Osteoblast (primary cell): ENCODE results near the gene MRE11. TPM values are rescaled to one million over a fixed set of nuclear protein-coding genes. Genes with fewer than 3 reads are reported as not detected.

ENCODE experiments used
- DNase-seq: peaks from one replicate; pipeline ENCODE4 v3.0.0; 2011; ENCODE audit warnings: low spot score, mixed read lengths; ENCODE audit not compliant: insufficient read length; ENCODE audit errors: missing footprints
- H2AFZ ChIP-seq: 2 replicates; pipeline ENCODE4 v1.6.0; 2011; ENCODE audit warnings: mild to moderate bottlenecking, low read length
- H3K27ac ChIP-seq: 2 replicates; pipeline ENCODE4 v1.5.1; 2011; ENCODE audit warnings: mild to moderate bottlenecking, low read depth, low read length, moderate library complexity
- H3K27me3 ChIP-seq: 2 replicates; pipeline ENCODE4 v1.6.0; 2012; ENCODE audit warnings: mild to moderate bottlenecking, control low read depth, inconsistent platforms, low read length, moderate library complexity; ENCODE audit not compliant: insufficient read depth
- H3K36me3 ChIP-seq: 2 replicates; pipeline ENCODE4 v1.5.1; 2011; ENCODE audit warnings: mild to moderate bottlenecking, low read length, control low read depth, moderate library complexity; ENCODE audit not compliant: insufficient read depth
- H3K4me1 ChIP-seq: 2 replicates; pipeline ENCODE4 v1.5.1; 2011; ENCODE audit warnings: mild to moderate bottlenecking, low read length, control low read depth, moderate library complexity; ENCODE audit not compliant: insufficient read depth
- H3K4me2 ChIP-seq: 2 replicates; pipeline ENCODE4 v1.6.0; 2011; ENCODE audit warnings: mild to moderate bottlenecking, low read length; ENCODE audit not compliant: insufficient read depth
- H3K4me3 ChIP-seq: fragments of 200-600 bp; sonication (generic); 3 replicates; pipeline ENCODE4 v1.5.1; 2012; ENCODE audit warnings: mild to moderate bottlenecking, low read length, inconsistent platforms; ENCODE audit not compliant: insufficient read depth
- H3K79me2 ChIP-seq: 2 replicates; pipeline ENCODE4 v1.6.0; 2012; ENCODE audit warnings: mild to moderate bottlenecking, low read length, control low read depth, inconsistent platforms; ENCODE audit not compliant: insufficient read depth
- H3K9me3 ChIP-seq: 2 replicates; pipeline ENCODE4 v1.5.1; 2011; ENCODE audit warnings: low read depth, low read length, control low read depth
- H4K20me1 ChIP-seq: 2 replicates; pipeline ENCODE4 v1.6.0; 2012; ENCODE audit warnings: mild to moderate bottlenecking, low read length, control low read depth; ENCODE audit not compliant: insufficient read depth
- total RNA-seq: library from RNA; depleted of rRNA; stranded (reverse); fragments of >200 nt; gene quantifications from 2 replicates; pipeline ENCODE4 v1.2.3, GENCODE V29; 2012
- TF ChIP-seq, protein P1 (sequence below): IDR thresholded peaks from 2 replicates; pipeline ENCODE4 v1.5.1; 2011; ENCODE audit warnings: mild to moderate bottlenecking, low read depth, low read length, moderate library complexity; ENCODE audit errors: extremely low read depth

MRE11 gene
- total RNA-seq, 1 donor: 10.1 TPM

GRCh38 chr11:94454301-94454700 is 39.3 kb downstream of the MRE11 start:
- H2AFZ ChIP-seq: no peak overlapping the region
- no peaks in the 10 kb centered on the region for H3K9me3 ChIP-seq
- H3K4me1 ChIP-seq: peaks cover 8% of the 10 kb centered on the region
- no peaks in the 10 kb centered on the region for H3K79me2 ChIP-seq
- no peak for DNase-seq
- no peak overlapping the region for H3K4me3 ChIP-seq
- H3K4me2 ChIP-seq: no peak overlapping the region
- no peaks in the 10 kb centered on the region for H4K20me1 ChIP-seq
- no peaks in the 10 kb centered on the region for H3K27me3 ChIP-seq
- no peaks in the 10 kb centered on the region for H3K36me3 ChIP-seq
- H3K27ac ChIP-seq: no peak overlapping the region
- TF ChIP-seq, protein P1, sequence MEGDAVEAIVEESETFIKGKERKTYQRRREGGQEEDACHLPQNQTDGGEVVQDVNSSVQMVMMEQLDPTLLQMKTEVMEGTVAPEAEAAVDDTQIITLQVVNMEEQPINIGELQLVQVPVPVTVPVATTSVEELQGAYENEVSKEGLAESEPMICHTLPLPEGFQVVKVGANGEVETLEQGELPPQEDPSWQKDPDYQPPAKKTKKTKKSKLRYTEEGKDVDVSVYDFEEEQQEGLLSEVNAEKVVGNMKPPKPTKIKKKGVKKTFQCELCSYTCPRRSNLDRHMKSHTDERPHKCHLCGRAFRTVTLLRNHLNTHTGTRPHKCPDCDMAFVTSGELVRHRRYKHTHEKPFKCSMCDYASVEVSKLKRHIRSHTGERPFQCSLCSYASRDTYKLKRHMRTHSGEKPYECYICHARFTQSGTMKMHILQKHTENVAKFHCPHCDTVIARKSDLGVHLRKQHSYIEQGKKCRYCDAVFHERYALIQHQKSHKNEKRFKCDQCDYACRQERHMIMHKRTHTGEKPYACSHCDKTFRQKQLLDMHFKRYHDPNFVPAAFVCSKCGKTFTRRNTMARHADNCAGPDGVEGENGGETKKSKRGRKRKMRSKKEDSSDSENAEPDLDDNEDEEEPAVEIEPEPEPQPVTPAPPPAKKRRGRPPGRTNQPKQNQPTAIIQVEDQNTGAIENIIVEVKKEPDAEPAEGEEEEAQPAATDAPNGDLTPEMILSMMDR: no peak

DNA sequence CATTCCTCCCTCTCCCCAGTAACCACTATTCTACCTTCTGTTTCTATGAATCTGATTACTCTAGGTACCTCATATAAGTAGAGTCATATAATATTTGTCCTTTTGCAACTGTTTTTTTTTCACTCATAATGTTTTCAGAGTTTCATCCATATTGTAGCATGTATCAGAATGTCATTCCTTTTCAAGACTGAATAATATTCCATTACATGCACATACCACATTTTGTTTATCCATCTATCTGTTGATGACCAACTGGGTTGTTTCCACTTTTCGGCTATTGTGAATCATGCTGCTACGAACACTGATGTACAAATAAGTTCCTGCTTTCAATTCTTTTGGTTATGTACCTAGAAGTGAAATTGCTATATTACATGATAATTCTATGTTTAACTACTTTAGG is 40.7 kb downstream of the MRE11 start:
- TF ChIP-seq, protein P1: no peak
- Histone ChIP-seq H3K4me1 (peaks cover 13% of the 10 kb centered on the region), H3K36me3 (no peaks in the 10 kb centered on the region), H3K9me3 (no peaks in the 10 kb centered on the region), H3K4me3 (no peak overlapping the region), H3K27ac (no peak overlapping the region), H3K4me2 (no peak overlapping the region), H3K79me2 (no peaks in the 10 kb centered on the region), H3K27me3 (no peaks in the 10 kb centered on the region), H2AFZ (no peak overlapping the region), H4K20me1 (no peaks in the 10 kb centered on the region)
- no peak for DNase-seq

GRCh38 chr11:94450048-94450447 is 43.6 kb downstream of the MRE11 start:
- H3K4me3 ChIP-seq: no peak overlapping the region
- H3K27ac ChIP-seq: peak overlapping the region; percentile 58
- no peak for DNase-seq
- no peaks in the 10 kb centered on the region for H3K79me2 ChIP-seq
- peak overlapping the region; percentile 21 for H3K4me2 ChIP-seq
- no peaks in the 10 kb centered on the region for H3K27me3 ChIP-seq
- H2AFZ ChIP-seq: no peak overlapping the region
- TF ChIP-seq, protein P1: no peak
- H4K20me1 ChIP-seq: no peaks in the 10 kb centered on the region
- H3K36me3 ChIP-seq: no peaks in the 10 kb centered on the region
- peaks cover 13% of the 10 kb centered on the region for H3K4me1 ChIP-seq
- H3K9me3 ChIP-seq: no peaks in the 10 kb centered on the region

DNA sequence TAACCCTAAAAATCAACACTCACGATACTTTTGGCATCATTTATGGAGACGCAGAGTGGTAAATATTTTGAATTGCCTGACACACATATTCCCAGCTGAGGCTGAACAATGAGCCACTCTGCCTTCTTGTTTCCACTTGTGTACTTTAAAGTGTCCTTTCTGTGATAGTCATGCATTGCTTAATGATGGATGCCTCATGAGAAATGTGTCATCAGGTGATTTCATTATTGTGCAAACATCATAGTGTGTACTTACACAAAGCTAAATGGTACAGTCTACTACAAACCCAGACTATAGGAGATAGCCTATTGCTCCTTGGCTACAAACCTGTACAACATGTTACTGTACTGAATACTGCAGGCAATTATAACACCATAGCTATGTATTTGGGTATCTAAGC is 44.2 kb downstream of the MRE11 start:
- Histone ChIP-seq H3K4me1 (peaks cover 13% of the 10 kb centered on the region), H3K4me2 (peak overlapping the region; percentile 21), H3K4me3 (no peak overlapping the region), H3K27ac (peak overlapping the region; percentile 58), H3K9me3 (no peaks in the 10 kb centered on the region), H4K20me1 (no peaks in the 10 kb centered on the region), H3K79me2 (no peaks in the 10 kb centered on the region), H2AFZ (no peak overlapping the region), H3K27me3 (no peaks in the 10 kb centered on the region), H3K36me3 (no peaks in the 10 kb centered on the region)
- TF ChIP-seq, protein P1: no peak
- peak; percentile 62 for DNase-seq
